Lung (tissue), 12 donors: ENCODE data around the gene SPATA20. TPM values are rescaled to one million over a fixed set of nuclear protein-coding genes. Genes with fewer than 3 reads are reported as not detected.

ENCODE experiments used
- ATAC-seq: fragments of 200-7000 bp; cut with Tn5 transposase; one replicate; pipeline ENCODE4 v1.9.1; 2020; ENCODE audit warnings: moderate number of reproducible peaks; ENCODE audit not compliant: insufficient read depth, low FRiP score
- DNase-seq, 3 donors: peaks; one replicate each; pipeline ENCODE4 v3.0.0-alpha.2; 2013 to 2017
- H3K27ac ChIP-seq, 2 donors: one replicate each; pipeline ENCODE4 v1.5.1; 2013; ENCODE audit warnings: mild to moderate bottlenecking in 2 of 2, moderate library complexity in 2 of 2, control low read depth in 1 of 2, inconsistent platforms in 1 of 2, low read depth in 1 of 2, low read length in 1 of 2
- H3K27me3 ChIP-seq, 3 donors: one replicate each; pipeline ENCODE4 v1.5.1; 2013; ENCODE audit warnings: low read length in 2 of 3; ENCODE audit not compliant: control insufficient read depth in 3 of 3, insufficient read depth in 3 of 3
- H3K36me3 ChIP-seq, 4 donors: one replicate each; pipeline ENCODE4 v1.5.1; 2013; ENCODE audit warnings: low read length in 4 of 4, mild to moderate bottlenecking in 1 of 4, moderate library complexity in 1 of 4; ENCODE audit not compliant: control insufficient read depth in 4 of 4, insufficient read depth in 4 of 4
- H3K4me1 ChIP-seq, 5 donors: one replicate each; pipeline ENCODE4 v1.5.1; 2013; ENCODE audit warnings: low read length in 5 of 5, mild to moderate bottlenecking in 2 of 5, moderate library complexity in 1 of 5; ENCODE audit not compliant: control insufficient read depth in 5 of 5, insufficient read depth in 5 of 5
- H3K4me3 ChIP-seq: one replicate; pipeline ENCODE4 v1.5.1; 2013; ENCODE audit warnings: mild to moderate bottlenecking, control low read depth, moderate library complexity
- H3K9ac ChIP-seq, 2 donors: one replicate each; pipeline ENCODE4 v1.5.1; 2013; ENCODE audit warnings: low read length in 2 of 2, control low read depth in 1 of 2; ENCODE audit not compliant: insufficient read depth in 1 of 2
- H3K9me3 ChIP-seq, 4 donors: one replicate each; pipeline ENCODE4 v1.5.1; 2013; ENCODE audit warnings: low read length in 3 of 4, mild to moderate bottlenecking in 1 of 4, moderate library complexity in 1 of 4; ENCODE audit not compliant: control insufficient read depth in 4 of 4, insufficient read depth in 3 of 4
- CTCF ChIP-seq: IDR thresholded peaks from 2 replicates; pipeline ENCODE4 v1.5.1; 2012; ENCODE audit warnings: mild to moderate bottlenecking; ENCODE audit errors: control extremely low read depth, extremely low read depth
- WGBS, 2 donors: extraction: QIAGEN DNeasy Blood & Tissue Kit; methylation state at CpG; one replicate each; pipeline ENCODE4 v1.1.7; 2013; 5-methylcytosine and 5-hydroxymethylcytosine counted together
- polyA plus RNA-seq, 2 donors: library from polyadenylated mRNA; stranded (reverse); fragments of 200-250 nt; gene quantifications; one replicate each; pipeline ENCODE4 v1.2.1, GENCODE V29; 2013
- total RNA-seq, 2 donors: library from RNA; depleted of rRNA in 1 of 2; stranded (reverse); fragments of >200 nt in 1 of 2; gene quantifications; one replicate each; pipeline ENCODE4 v1.2.1, GENCODE V29; 2014 to 2021
- donor health status: control.
- donor health status: control.
- donor health status: Bipolar disorder and iron deficiency.
- donor health status: healthy.
- donor health status: DM: yes; HTN: yes; CAD: no.

SPATA20 gene
- total and polyA plus RNA-seq, 4 donors, result 10.5 to 37.8 (median 29.0) TPM

- ATAC-seq, result no peak
These were observed 26.5 kb upstream of the SPATA20 start for GRCh38 chr17:50520483-50520882.

GRCh38 chr17:50521514-50521913, 25.5 kb upstream of the SPATA20 start:
- H3K9me3 ChIP-seq, result no peaks in the 10 kb centered on the region
- no peak overlapping the region for H3K27ac ChIP-seq
- ATAC-seq (no peak), DNase-seq (no peak)
- 58 to 73% methylated on average over 2 of the region's 2 CpGs for whole genome bisulfite sequencing, 2 donors
- H3K36me3 ChIP-seq, result peaks cover 0 to 2% (median 0%) of the 10 kb centered on the region in 4 donors
- no peak overlapping the region for H3K9ac ChIP-seq
- H3K27me3 ChIP-seq, result no peaks in the 10 kb centered on the region
- peaks cover 0 to 12% (median 0%) of the 10 kb centered on the region in 5 donors for H3K4me1 ChIP-seq
- TF ChIP-seq CTCF, result no peak
- no peak overlapping the region for H3K4me3 ChIP-seq

More at GRCh38 chr17:50520483-50520882, 26.5 kb upstream of the SPATA20 start:
- WGBS, 2 donors, result 79% methylated on average over 2 of the region's 2 CpGs
- H3K4me3 ChIP-seq, result no peak overlapping the region
- no peak for DNase-seq
- peaks cover 0 to 2% (median 0%) of the 10 kb centered on the region in 4 donors for H3K36me3 ChIP-seq
- peaks cover 0 to 12% (median 0%) of the 10 kb centered on the region in 5 donors for H3K4me1 ChIP-seq
- H3K9me3 ChIP-seq, result no peaks in the 10 kb centered on the region
- H3K9ac ChIP-seq, result no peak overlapping the region
- H3K27ac ChIP-seq, result no peak overlapping the region
- TF ChIP-seq CTCF, result no peak
- H3K27me3 ChIP-seq, result no peaks in the 10 kb centered on the region

GRCh38 chr17:50522766-50523165, 24.2 kb upstream of the SPATA20 start:
- no peak overlapping the region for H3K4me3 ChIP-seq
- no peaks in the 10 kb centered on the region for H3K9me3 ChIP-seq
- H3K27me3 ChIP-seq, result no peaks in the 10 kb centered on the region
- peaks cover 0 to 12% (median 0%) of the 10 kb centered on the region in 5 donors for H3K4me1 ChIP-seq
- H3K9ac ChIP-seq, result no peak overlapping the region
- no peak for TF ChIP-seq CTCF
- ATAC-seq, result no peak
- DNase-seq, result no peak
- peaks cover 0 to 2% (median 0%) of the 10 kb centered on the region in 4 donors for H3K36me3 ChIP-seq
- WGBS, 2 donors, result 93% methylated on average over 10 of the region's 10 CpGs
- no peak overlapping the region for H3K27ac ChIP-seq

- 82 to 91% methylated on average over 2 of the region's 2 CpGs for WGBS, 2 donors
- H3K36me3 ChIP-seq, result peaks cover 0 to 2% (median 0%) of the 10 kb centered on the region in 4 donors
- H3K4me3 ChIP-seq, result no peak overlapping the region
- no peak overlapping the region for H3K27ac ChIP-seq
- DNase-seq (no peak), ATAC-seq (no peak)
- H3K27me3 ChIP-seq, result no peaks in the 10 kb centered on the region
- H3K9ac ChIP-seq, result no peak overlapping the region
- H3K4me1 ChIP-seq, result peaks cover 0 to 8% (median 0%) of the 10 kb centered on the region in 5 donors
- no peak for TF ChIP-seq CTCF
- H3K9me3 ChIP-seq, result no peaks in the 10 kb centered on the region
These were observed 23.8 kb upstream of the SPATA20 start for GRCh38 chr17:50523208-50523607.
